K562 (cell line): ENCODE data around the gene TUSC1. TPM values are rescaled to one million over a fixed set of nuclear protein-coding genes. Genes with fewer than 3 reads are reported as not detected.

ENCODE experiments used
- ATAC-seq: fragments of 200-7000 bp; cut with Tn5 transposase; 3 replicates; pipeline ENCODE4 v1.9.1; 2020; ENCODE audit warnings: moderate library complexity
- BruUV-seq: library from RNA; stranded (reverse); fragments of 400-500 nt; replicated peaks from 2 replicates; lab custom pipeline; 2021; lab: Mats Ljungman, UMichigan
- CTCF ChIA-PET: fragments of 300-600 bp; formaldehyde crosslinking; extraction: SDS; loops from one replicate; lab custom pipeline; 2021; ENCODE audit warnings: low intra/inter-chr PET ratio; lab: Yijun Ruan, JAX
- POLR2A ChIA-PET: fragments of 300-600, 350-650 bp; sonication (Branson Sonifier 250); formaldehyde crosslinking; extraction: SDS; loops from one replicate; lab custom pipeline; 2021; ENCODE audit warnings: antibody characterized with exemption, inconsistent platforms; lab: Yijun Ruan, JAX
- DNase-seq, 4 experiments: peaks; one replicate each; pipeline versions ENCODE4 v3.0.0 to v3.0.0-alpha.2; 2011 to 2018; ENCODE audit warnings: low spot score in 3 of 4, mixed read lengths in 3 of 4; ENCODE audit errors: extremely low read depth in 1 of 4
- FAIRE-seq: peaks from 2 replicates; lab custom pipeline; 2011; peaks lifted over from hg19 to GRCh38; lab: Jason Lieb, UNC
- H2AFZ ChIP-seq: 2 replicates; pipeline ENCODE4 v1.6.0; 2011; ENCODE audit warnings: low read depth, low read length, control low read depth, inconsistent platforms
- H3K27ac ChIP-seq: fragments of 200-600 bp; 3 replicates; pipeline ENCODE4 v1.8.0; 2011; ENCODE audit warnings: low read depth, mild to moderate bottlenecking, control low read depth, inconsistent platforms, low read length, moderate library complexity, mixed read lengths; ENCODE audit errors: extremely low read depth
- H3K27me3 ChIP-seq, 2 experiments: fragments of 300-600 bp in 1 of 2; 2 replicates in 1 of 2; 3 replicates in 1 of 2; pipeline versions ENCODE4 v1.6.0 to v1.8.0; 2011; ENCODE audit warnings: inconsistent platforms in 2 of 2, low read length in 2 of 2, mild to moderate bottlenecking in 1 of 2, mixed read lengths in 1 of 2, moderate library complexity in 1 of 2; ENCODE audit not compliant: control insufficient read depth in 2 of 2, insufficient read depth in 2 of 2
- H3K36me3 ChIP-seq: fragments of 300-600 bp; 3 replicates; pipeline ENCODE4 v1.8.0; 2011; ENCODE audit warnings: mild to moderate bottlenecking, low read length, inconsistent platforms; ENCODE audit not compliant: control insufficient read depth, insufficient read depth
- H3K4me1 ChIP-seq, 2 experiments: fragments of 200-600 bp in 1 of 2; replicated peaks in 1 of 2; 2 replicates in 1 of 2; 3 replicates in 1 of 2; pipeline versions ENCODE4 v1.5.1 to v1.8.0; 2011; ENCODE audit warnings: inconsistent platforms in 2 of 2, low read length in 2 of 2, mild to moderate bottlenecking in 1 of 2, mixed read lengths in 1 of 2, moderate library complexity in 1 of 2; ENCODE audit not compliant: control insufficient read depth in 2 of 2, insufficient read depth in 2 of 2
- H3K4me2 ChIP-seq: 2 replicates; pipeline ENCODE4 v1.6.1; 2011; ENCODE audit warnings: low read length, control low read depth, inconsistent platforms, mixed read lengths; ENCODE audit not compliant: insufficient read depth
- H3K4me3 ChIP-seq: fragments of 200-600 bp; sonication (generic), shearing (Covaris generic); 2 replicates; pipeline ENCODE4 v1.5.1; 2016; ENCODE audit warnings: control low read depth, inconsistent platforms
- H3K79me2 ChIP-seq: fragments of 200-600 bp; 3 replicates; pipeline ENCODE4 v1.8.0; 2011; ENCODE audit warnings: low read length, inconsistent platforms; ENCODE audit not compliant: control insufficient read depth, insufficient read depth
- H3K9ac ChIP-seq, 2 experiments: 2 replicates each; pipeline versions ENCODE4 v1.6.0 to v1.6.1; 2011; ENCODE audit warnings: low read depth in 2 of 2, low read length in 2 of 2, control low read depth in 1 of 2, inconsistent platforms in 1 of 2, mild to moderate bottlenecking in 1 of 2, mixed read lengths in 1 of 2; ENCODE audit not compliant: insufficient read depth in 1 of 2
- H3K9me1 ChIP-seq: one replicate; pipeline ENCODE4 v1.6.0; 2011; ENCODE audit warnings: inconsistent platforms, mild to moderate bottlenecking, low read length, moderate library complexity; ENCODE audit not compliant: control insufficient read depth, insufficient read depth
- H3K9me3 ChIP-seq: replicated peaks from 2 replicates; pipeline ENCODE4 v1.5.1; 2011; ENCODE audit warnings: low read depth, low read length, inconsistent platforms; ENCODE audit not compliant: control insufficient read depth, insufficient read depth
- H4K20me1 ChIP-seq: replicated peaks from 2 replicates; pipeline ENCODE4 v1.6.1; 2011; ENCODE audit warnings: low read length, inconsistent platforms, mixed read lengths; ENCODE audit not compliant: control insufficient read depth, insufficient read depth
- CBX5 ChIP-seq: IDR thresholded peaks from 2 replicates; pipeline ENCODE4 v1.6.1; 2014; ENCODE audit warnings: low read depth, borderline replicate concordance
- RBBP5 ChIP-seq: fragments of 200-600 bp; sonication (generic); IDR thresholded peaks from 2 replicates; pipeline ENCODE4 v1.6.1; 2012; ENCODE audit warnings: borderline replicate concordance, mild to moderate bottlenecking, low read length, control low read depth, inconsistent platforms; ENCODE audit not compliant: insufficient read depth, poor library complexity, severe bottlenecking
- SREBF1 ChIP-seq: fragments of 150-350 bp; IDR thresholded peaks from 2 replicates; pipeline ENCODE4 v1.6.1; 2014; ENCODE audit warnings: antibody characterized with exemption, low read depth, low read length, borderline replicate concordance
- ZBTB12 ChIP-seq: fragments of 250-450 bp; sonication (Bioruptor Pico); IDR thresholded peaks from 2 replicates; pipeline ENCODE4 v1.4.0; 2020
- ZFP30 ChIP-seq: fragments of 250-450 bp; sonication (Bioruptor Pico); IDR thresholded peaks from 2 replicates; pipeline ENCODE4 v1.8.0; 2022; ENCODE audit warnings: moderate library complexity, mild to moderate bottlenecking, inconsistent platforms, borderline replicate concordance
- ZNF134 ChIP-seq: fragments of 250-450 bp; sonication (Bioruptor Pico); conservative IDR thresholded peaks from 2 replicates; pipeline ENCODE4 v1.4.0; 2020
- WGBS: fragments of 100-300 bp; shearing (Covaris generic); methylation state at CpG from one replicate; pipeline ENCODE4 v1.1.6; 2016; ENCODE audit warnings: low coverage, mixed read lengths; ENCODE audit not compliant: insufficient coverage; ENCODE audit errors: missing lambda C conversion rate; 5-methylcytosine and 5-hydroxymethylcytosine counted together
- in situ Hi-C: fragments of 300-500 bp; cut with MboI; formaldehyde crosslinking; loops from 4 replicates; pipeline ENCODE4 v1.15.0; 2018; ENCODE audit warnings: inconsistent platforms, mixed read lengths
- intact Hi-C: fragments of 100-400 bp; cut with micrococcal nuclease; formaldehyde crosslinking; loops from 2 replicates; pipeline ENCODE4 v1.14.2; 2022
- polyA plus RNA-seq, 8 experiments: library from polyadenylated mRNA; depleted of rRNA in 4 of 8; stranded (reverse) in 5 of 8; unstranded in 3 of 8; fragments of >200 nt; fragmentation: Nextera tagmentation in 2 of 8; fragmentation: Illumina TruSeq in 1 of 8; extraction: Ambion mirVana in 2 of 8; extraction: Trizol in 1 of 8; gene quantifications; 2 replicates each; pipeline versions ENCODE4 v1.2.1 to v1.2.3, GENCODE V29; 2011 to 2014; ENCODE audit warnings: inconsistent platforms in 1 of 8, missing spikeins in 1 of 8
- total RNA-seq, 7 experiments: library from RNA; depleted of rRNA in 6 of 7; stranded (reverse); fragments of >200 nt in 6 of 7; fragmentation: Illumina TruSeq in 2 of 7; extraction: Trizol in 2 of 7; gene quantifications; 2 replicates each; pipeline versions ENCODE4 v1.2.1 to v1.2.3, GENCODE V29; 2011 to 2021; ENCODE audit warnings: low replicate concordance in 1 of 7
- TF ChIP-seq, protein P1 (sequence below), 2 experiments: IDR thresholded peaks in 1 of 2; conservative IDR thresholded peaks in 1 of 2; 2 replicates each; pipeline ENCODE4 v1.6.1; 2016; ENCODE audit warnings: low read depth in 2 of 2, mild to moderate bottlenecking in 1 of 2, missing compliant biosample characterization in 1 of 2, missing genetic modification characterization in 1 of 2, moderate library complexity in 1 of 2
- TF ChIP-seq, protein P2 (sequence below): fragments of 200-800 bp; sonication (Bioruptor generic); IDR thresholded peaks from 2 replicates; pipeline ENCODE4 v1.6.1; 2016; ENCODE audit warnings: missing genetic modification characterization, missing compliant biosample characterization
- TF ChIP-seq, protein P3 (sequence below): fragments of 450-650 bp; formaldehyde crosslinking; IDR thresholded peaks from 2 replicates; pipeline ENCODE4 v1.4.0; 2020; ENCODE audit warnings: mild to moderate bottlenecking, moderate library complexity

TUSC1 gene
- total and polyA plus RNA-seq, 9 of the 15 experiments (the other 6 are each of a cell fraction or from before 2014, with no cell fraction given) = not detected

DNA sequence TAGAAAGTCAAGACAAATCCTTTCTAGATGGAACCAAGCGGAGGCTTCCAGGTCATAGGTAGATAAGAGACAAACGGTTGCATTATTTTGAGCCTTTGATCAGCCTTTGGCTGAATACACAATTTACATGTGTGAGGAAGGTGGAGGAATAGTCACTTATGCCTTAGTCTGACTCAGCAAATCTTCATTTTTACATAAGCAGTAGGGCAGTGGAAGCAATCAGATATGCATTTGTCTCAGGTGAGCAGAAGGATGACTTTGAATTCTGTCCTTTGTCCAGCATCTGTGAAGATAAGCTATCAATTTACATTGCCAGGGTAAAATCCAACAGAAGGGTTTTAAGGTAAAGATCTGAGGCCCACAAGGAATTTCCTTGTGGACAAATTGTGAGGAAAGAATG, 23.8 kb downstream of the TUSC1 start (continued):
- no peak for TF ChIP-seq ZFP30 (CRISPR knock-in tag)
- TF ChIP-seq, all 486 proteins: peak for 0

GRCh38 chr9:25648116-25648515, 30.1 kb downstream of the TUSC1 start:
- Histone ChIP-seq H4K20me1 (no peaks in the 10 kb centered on the region), H3K9me1 (no peaks in the 10 kb centered on the region), H3K9ac (no peak overlapping the region), H3K27ac (no peak overlapping the region), H3K4me3 (no peak overlapping the region), H3K4me2 (no peak overlapping the region), H3K79me2 (no peaks in the 10 kb centered on the region), H2AFZ (no peak overlapping the region), H3K27me3 (no peaks in the 10 kb centered on the region), H3K9me3 (no peaks in the 10 kb centered on the region), H3K4me1 (no peaks in the 10 kb centered on the region), H3K36me3 (no peaks in the 10 kb centered on the region)
- intact Hi-C loops = no loop called here
- ChIA-PET POLR2A (no interaction called here), CTCF (no interaction called here)
- TF ChIP-seq RBBP5 = no peak
- TF ChIP-seq ZNF134 = no peak
- TF ChIP-seq, protein P1, sequence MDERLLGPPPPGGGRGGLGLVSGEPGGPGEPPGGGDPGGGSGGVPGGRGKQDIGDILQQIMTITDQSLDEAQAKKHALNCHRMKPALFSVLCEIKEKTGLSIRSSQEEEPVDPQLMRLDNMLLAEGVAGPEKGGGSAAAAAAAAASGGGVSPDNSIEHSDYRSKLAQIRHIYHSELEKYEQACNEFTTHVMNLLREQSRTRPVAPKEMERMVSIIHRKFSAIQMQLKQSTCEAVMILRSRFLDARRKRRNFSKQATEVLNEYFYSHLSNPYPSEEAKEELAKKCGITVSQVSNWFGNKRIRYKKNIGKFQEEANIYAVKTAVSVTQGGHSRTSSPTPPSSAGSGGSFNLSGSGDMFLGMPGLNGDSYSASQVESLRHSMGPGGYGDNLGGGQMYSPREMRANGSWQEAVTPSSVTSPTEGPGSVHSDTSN (CRISPR knock-in tag; IDR thresholded peaks at IDR 0.05; ENCODE audit: low read depth) = no peak
- TF ChIP-seq, protein P1 (tag; conservative IDR thresholded peaks at IDR 0.05; ENCODE audit: low read depth) = no peak
- TF ChIP-seq ZBTB12 (CRISPR knock-in tag) = no peak
- TF ChIP-seq SREBF1 = no peak
- TF ChIP-seq, protein P2, sequence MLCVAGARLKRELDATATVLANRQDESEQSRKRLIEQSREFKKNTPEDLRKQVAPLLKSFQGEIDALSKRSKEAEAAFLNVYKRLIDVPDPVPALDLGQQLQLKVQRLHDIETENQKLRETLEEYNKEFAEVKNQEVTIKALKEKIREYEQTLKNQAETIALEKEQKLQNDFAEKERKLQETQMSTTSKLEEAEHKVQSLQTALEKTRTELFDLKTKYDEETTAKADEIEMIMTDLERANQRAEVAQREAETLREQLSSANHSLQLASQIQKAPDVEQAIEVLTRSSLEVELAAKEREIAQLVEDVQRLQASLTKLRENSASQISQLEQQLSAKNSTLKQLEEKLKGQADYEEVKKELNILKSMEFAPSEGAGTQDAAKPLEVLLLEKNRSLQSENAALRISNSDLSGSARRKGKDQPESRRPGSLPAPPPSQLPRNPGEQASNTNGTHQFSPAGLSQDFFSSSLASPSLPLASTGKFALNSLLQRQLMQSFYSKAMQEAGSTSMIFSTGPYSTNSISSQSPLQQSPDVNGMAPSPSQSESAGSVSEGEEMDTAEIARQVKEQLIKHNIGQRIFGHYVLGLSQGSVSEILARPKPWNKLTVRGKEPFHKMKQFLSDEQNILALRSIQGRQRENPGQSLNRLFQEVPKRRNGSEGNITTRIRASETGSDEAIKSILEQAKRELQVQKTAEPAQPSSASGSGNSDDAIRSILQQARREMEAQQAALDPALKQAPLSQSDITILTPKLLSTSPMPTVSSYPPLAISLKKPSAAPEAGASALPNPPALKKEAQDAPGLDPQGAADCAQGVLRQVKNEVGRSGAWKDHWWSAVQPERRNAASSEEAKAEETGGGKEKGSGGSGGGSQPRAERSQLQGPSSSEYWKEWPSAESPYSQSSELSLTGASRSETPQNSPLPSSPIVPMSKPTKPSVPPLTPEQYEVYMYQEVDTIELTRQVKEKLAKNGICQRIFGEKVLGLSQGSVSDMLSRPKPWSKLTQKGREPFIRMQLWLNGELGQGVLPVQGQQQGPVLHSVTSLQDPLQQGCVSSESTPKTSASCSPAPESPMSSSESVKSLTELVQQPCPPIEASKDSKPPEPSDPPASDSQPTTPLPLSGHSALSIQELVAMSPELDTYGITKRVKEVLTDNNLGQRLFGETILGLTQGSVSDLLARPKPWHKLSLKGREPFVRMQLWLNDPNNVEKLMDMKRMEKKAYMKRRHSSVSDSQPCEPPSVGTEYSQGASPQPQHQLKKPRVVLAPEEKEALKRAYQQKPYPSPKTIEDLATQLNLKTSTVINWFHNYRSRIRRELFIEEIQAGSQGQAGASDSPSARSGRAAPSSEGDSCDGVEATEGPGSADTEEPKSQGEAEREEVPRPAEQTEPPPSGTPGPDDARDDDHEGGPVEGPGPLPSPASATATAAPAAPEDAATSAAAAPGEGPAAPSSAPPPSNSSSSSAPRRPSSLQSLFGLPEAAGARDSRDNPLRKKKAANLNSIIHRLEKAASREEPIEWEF (CRISPR knock-in tag) = no peak
- TF ChIP-seq, protein P3, sequence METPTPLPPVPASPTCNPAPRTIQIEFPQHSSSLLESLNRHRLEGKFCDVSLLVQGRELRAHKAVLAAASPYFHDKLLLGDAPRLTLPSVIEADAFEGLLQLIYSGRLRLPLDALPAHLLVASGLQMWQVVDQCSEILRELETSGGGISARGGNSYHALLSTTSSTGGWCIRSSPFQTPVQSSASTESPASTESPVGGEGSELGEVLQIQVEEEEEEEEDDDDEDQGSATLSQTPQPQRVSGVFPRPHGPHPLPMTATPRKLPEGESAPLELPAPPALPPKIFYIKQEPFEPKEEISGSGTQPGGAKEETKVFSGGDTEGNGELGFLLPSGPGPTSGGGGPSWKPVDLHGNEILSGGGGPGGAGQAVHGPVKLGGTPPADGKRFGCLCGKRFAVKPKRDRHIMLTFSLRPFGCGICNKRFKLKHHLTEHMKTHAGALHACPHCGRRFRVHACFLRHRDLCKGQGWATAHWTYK (CRISPR knock-in tag) = no peak
- no peak for TF ChIP-seq CBX5
- no CpG with 5 or more reads among the region's 3 CpGs for WGBS
- no TSS peak for BruUV-seq
- DNase-seq (no peak), ATAC-seq (no peak), FAIRE-seq (no peak)
- in situ Hi-C loops = no loop called here
